GM20000 (cell line): ENCODE measurements around the gene CEP112.

Source experiments
- DNase-seq: peaks from one replicate; pipeline ENCODE4 v3.0.0; 2012; ENCODE audit warnings: low spot score
- CTCF ChIP-seq: IDR thresholded peaks from 2 replicates; pipeline ENCODE4 v1.5.1; 2012; ENCODE audit warnings: mild to moderate bottlenecking, control low read depth; ENCODE audit errors: extremely low read depth, missing control alignments

Gene CEP112

GRCh38 chr17:65774787-65775186, 417.1 kb downstream of the CEP112 start:
- TF ChIP-seq CTCF = no peak
- DNase-seq = no peak

DNA sequence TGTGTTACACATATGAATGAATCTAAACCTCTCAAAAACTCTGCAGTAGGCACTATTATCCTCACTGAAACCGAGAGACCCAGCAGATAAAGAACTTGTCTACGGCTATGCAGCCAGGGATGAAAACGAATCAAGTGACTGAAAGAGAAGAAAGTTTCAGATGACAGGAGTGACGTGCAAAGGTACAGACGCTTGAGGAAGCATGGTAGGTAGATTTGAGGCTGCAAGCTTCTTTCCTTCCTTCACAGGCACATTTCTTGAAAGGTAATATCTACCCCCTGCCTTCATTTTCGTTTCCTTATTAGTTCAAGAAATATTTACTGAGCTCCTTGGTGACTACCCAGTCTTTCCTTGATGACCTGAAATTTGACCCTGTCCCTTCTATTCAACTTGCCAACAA, 418.9 kb downstream of the CEP112 start:
- no peak for TF ChIP-seq CTCF

GRCh38 chr17:65771704-65772103, 420.2 kb downstream of the CEP112 start:
- TF ChIP-seq CTCF = no peak
- no peak for DNase-seq

More for the DNA sequence above, 418.9 kb downstream of the CEP112 start:
- DNase-seq = no peak

- no peak for TF ChIP-seq CTCF
- DNase-seq = no peak
Measured at GRCh38 chr17:65763786-65764185, 428.1 kb downstream of the CEP112 start.

- DNase-seq = no peak
- TF ChIP-seq CTCF = no peak
Measured at GRCh38 chr17:65762973-65763372, 429.0 kb downstream of the CEP112 start.

GRCh38 chr17:65759532-65759931, 432.4 kb downstream of the CEP112 start:
- no peak for DNase-seq
- TF ChIP-seq CTCF = no peak

DNA sequence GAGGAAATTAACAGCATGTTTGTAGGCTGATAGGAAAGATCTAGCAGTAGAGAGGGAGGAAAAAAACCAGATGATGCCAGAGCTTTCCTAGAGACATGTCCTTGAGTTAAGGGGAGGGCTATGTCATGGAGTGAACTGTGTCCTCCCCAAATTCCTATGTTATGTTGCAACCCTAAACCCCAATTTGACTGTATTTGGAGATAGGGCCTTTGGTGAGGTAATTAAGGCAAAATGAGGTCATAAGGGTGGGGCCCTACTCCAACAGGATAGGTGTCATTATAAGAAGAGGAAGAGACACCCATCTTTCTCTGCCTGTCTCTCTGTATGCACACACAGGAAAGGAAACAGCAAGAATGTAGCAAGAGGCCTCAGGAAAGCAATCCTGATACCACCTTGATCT, 435.2 kb downstream of the CEP112 start:
- TF ChIP-seq CTCF = no peak
- DNase-seq = no peak
